Mammary epithelial cell (primary cell): ENCODE measurements around the gene TTC3.

Source experiments
- CTCF ChIP-seq, 2 donors: IDR thresholded peaks in 1 of 2; conservative IDR thresholded peaks in 1 of 2; 2 replicates each; pipeline ENCODE4 v1.5.1; 2011 to 2012; ENCODE audit warnings: inconsistent platforms in 2 of 2, low read length in 2 of 2, mild to moderate bottlenecking in 2 of 2, control low read depth in 1 of 2, low read depth in 1 of 2; ENCODE audit not compliant: insufficient read depth in 1 of 2; ENCODE audit errors: extremely low read depth in 1 of 2
- EZH2 ChIP-seq: IDR thresholded peaks from 2 replicates; pipeline ENCODE4 v1.6.1; 2012; ENCODE audit warnings: low read length, inconsistent platforms, borderline replicate concordance

- TF ChIP-seq CTCF (conservative IDR thresholded peaks at IDR 0.05 in 1 of 2, IDR thresholded peaks at IDR 0.05 in 1 of 2; ENCODE audit: extremely low read depth in 1 of 2, insufficient read depth in 1 of 2, low read depth in 1 of 2, low read length in 2 of 2) = peak in 1 of 2 donors; percentile 15
- no peak for TF ChIP-seq EZH2
These were observed 553 bp downstream of the TTC3 start for GRCh38 chr21:37073417-37074196.
